Testis (tissue), 2 donors: ENCODE data around the gene GPR137.

ENCODE experiments used
- CTCF ChIP-seq, 3 experiments: fragments of 450-650 bp in 2 of 3; fragments of 200-600 bp in 1 of 3; sonication (generic) in 1 of 3; IDR thresholded peaks; one replicate each; pipeline ENCODE4 v1.5.1; 2016 to 2019; ENCODE audit warnings: antibody characterized with exemption in 3 of 3, mild to moderate bottlenecking in 2 of 3, moderate library complexity in 1 of 3
- POLR2A ChIP-seq: fragments of 450-650 bp; IDR thresholded peaks from one replicate; pipeline ENCODE4 v1.6.1; 2017; ENCODE audit warnings: antibody characterized with exemption, mild to moderate bottlenecking, moderate library complexity

- TF ChIP-seq CTCF (IDR thresholded peaks at IDR 0.05): no peak
- no peak for TF ChIP-seq POLR2A
These were observed 23.2 kb upstream of the GPR137 start for GRCh38 chr11:64262271-64263002.
